GM12878 (cell line): ENCODE data around the gene GRIK2. TPM values are rescaled to one million over a fixed set of nuclear protein-coding genes. Genes with fewer than 3 reads are reported as not detected.

Source experiments
- ATAC-seq: fragments of 200-7000 bp; cut with Tn5 transposase; 3 replicates; pipeline ENCODE4 v1.9.1; 2020; ENCODE audit warnings: mild to moderate bottlenecking, moderate library complexity
- BruUV-seq: library from RNA; stranded (reverse); fragments of 400-500 nt; replicated peaks from 2 replicates; lab custom pipeline; 2021; lab: Mats Ljungman, UMichigan
- CTCF ChIA-PET: fragments of 300-600 bp; sonication (Branson Sonifier 250); formaldehyde crosslinking; extraction: SDS; loops from one replicate; lab custom pipeline; 2021; ENCODE audit warnings: inconsistent platforms; lab: Yijun Ruan, JAX
- POLR2A ChIA-PET: fragments of 350-600 bp; formaldehyde crosslinking; extraction: SDS; loops from one replicate; lab custom pipeline; 2021; ENCODE audit warnings: inconsistent platforms; lab: Charles Lee
- RAD21 ChIA-PET: fragments of 300-600 bp; sonication (Branson Sonifier 250); formaldehyde crosslinking; loops from one replicate; lab custom pipeline; 2023; ENCODE audit warnings: antibody characterized with exemption; ENCODE audit not compliant: unreplicated experiment; lab: Charles Lee
- SMC1A ChIA-PET: fragments of 300-600 bp; sonication (Branson Sonifier 250); formaldehyde crosslinking; loops from one replicate; lab custom pipeline; 2023; ENCODE audit not compliant: unreplicated experiment, uncharacterized antibody; lab: Charles Lee
- DNase-seq: peaks from one replicate; pipeline ENCODE4 v3.0.0-alpha.2; 2011; ENCODE audit warnings: low read depth, low spot score
- FAIRE-seq: peaks from 3 replicates; lab custom pipeline; 2011; peaks lifted over from hg19 to GRCh38; lab: Jason Lieb, UNC
- H2AFZ ChIP-seq: 2 replicates; pipeline ENCODE4 v1.6.0; 2011; ENCODE audit warnings: low read depth, low read length, control low read depth; ENCODE audit not compliant: control insufficient read depth
- H3K27ac ChIP-seq: 2 replicates; pipeline ENCODE4 v1.5.1; 2011; ENCODE audit warnings: control low read depth; ENCODE audit not compliant: control insufficient read depth, insufficient read depth
- H3K27me3 ChIP-seq, 2 experiments: replicated peaks in 1 of 2; 2 replicates each; pipeline versions ENCODE4 v1.6.0 to v1.6.1; 2011; ENCODE audit warnings: low read length in 1 of 2; ENCODE audit not compliant: control insufficient read depth in 2 of 2, insufficient read depth in 2 of 2
- H3K36me3 ChIP-seq, 2 experiments: 2 replicates each; pipeline ENCODE4 v1.5.1; 2011; ENCODE audit warnings: low read length in 1 of 2; ENCODE audit not compliant: control insufficient read depth in 2 of 2, insufficient read depth in 2 of 2
- H3K4me1 ChIP-seq: 2 replicates; pipeline ENCODE4 v1.6.1; 2011; ENCODE audit warnings: mild to moderate bottlenecking, low read length, moderate library complexity, mixed read lengths; ENCODE audit not compliant: control insufficient read depth, insufficient read depth
- H3K4me2 ChIP-seq: 2 replicates; pipeline ENCODE4 v1.6.0; 2011; ENCODE audit warnings: control low read depth; ENCODE audit not compliant: control insufficient read depth, insufficient read depth
- H3K4me3 ChIP-seq: fragments of 200-600 bp; sonication (generic); 2 replicates; pipeline ENCODE4 v1.5.1; 2016
- H3K79me2 ChIP-seq: 2 replicates; pipeline ENCODE4 v1.6.0; 2011; ENCODE audit warnings: low read length; ENCODE audit not compliant: control insufficient read depth, insufficient read depth
- H3K9ac ChIP-seq: 2 replicates; pipeline ENCODE4 v1.8.0; 2011; ENCODE audit warnings: low read length, control low read depth, mixed read lengths; ENCODE audit not compliant: control insufficient read depth, insufficient read depth
- H3K9me3 ChIP-seq: replicated peaks from 3 replicates; pipeline ENCODE4 v1.5.1; 2011; ENCODE audit warnings: mild to moderate bottlenecking, low read length; ENCODE audit not compliant: control insufficient read depth, insufficient read depth
- H4K20me1 ChIP-seq: 2 replicates; pipeline ENCODE4 v1.6.0; 2011; ENCODE audit not compliant: control insufficient read depth, insufficient read depth
- BRCA1 ChIP-seq: IDR thresholded peaks from 2 replicates; pipeline ENCODE4 v1.6.1; 2011; ENCODE audit warnings: low read depth, low read length, improper control_type of control experiment
- CBX3 ChIP-seq: fragments of 200-600 bp; sonication (generic); IDR thresholded peaks from 2 replicates; pipeline ENCODE4 v1.6.1; 2016; ENCODE audit warnings: low read depth, borderline replicate concordance
- CEBPB ChIP-seq, 2 experiments: fragments of 150-350 bp in 1 of 2; IDR thresholded peaks; 2 replicates each; pipeline ENCODE4 v1.6.1; 2012 to 2014; ENCODE audit warnings: low read depth in 2 of 2, low read length in 2 of 2, borderline replicate concordance in 1 of 2, inconsistent platforms in 1 of 2
- FOXM1 ChIP-seq: IDR thresholded peaks from 2 replicates; pipeline ENCODE4 v1.6.1; 2012; ENCODE audit warnings: low read depth, mild to moderate bottlenecking, inconsistent platforms, low read length, moderate library complexity
- KAT2A ChIP-seq: conservative IDR thresholded peaks from 2 replicates; pipeline ENCODE4 v1.6.1; 2011; ENCODE audit warnings: low read depth, low read length; ENCODE audit not compliant: control insufficient read depth
- MTA2 ChIP-seq: fragments of 450-650 bp; IDR thresholded peaks from 2 replicates; pipeline ENCODE4 v1.6.1; 2016; ENCODE audit warnings: low read depth, mild to moderate bottlenecking, moderate library complexity
- NFIC ChIP-seq: IDR thresholded peaks from 2 replicates; pipeline ENCODE4 v1.6.1; 2012; ENCODE audit warnings: low read depth, mild to moderate bottlenecking, inconsistent platforms, low read length, moderate library complexity
- NR2C2 ChIP-seq: IDR thresholded peaks from 2 replicates; pipeline ENCODE4 v1.6.1; 2011; ENCODE audit warnings: borderline replicate concordance, low read depth; ENCODE audit not compliant: control insufficient read depth, insufficient read length
- NRF1 ChIP-seq: conservative IDR thresholded peaks from 2 replicates; pipeline ENCODE4 v1.6.1; 2011; ENCODE audit warnings: mild to moderate bottlenecking, low read depth, low read length, improper control_type of control experiment
- POU2F2 ChIP-seq: IDR thresholded peaks from 3 replicates; pipeline ENCODE4 v1.6.1; 2011; ENCODE audit warnings: low read depth, mild to moderate bottlenecking, low read length, borderline replicate concordance
- RAD51 ChIP-seq: fragments of 450-650 bp; IDR thresholded peaks from 2 replicates; pipeline ENCODE4 v1.6.1; 2016; ENCODE audit warnings: moderate library complexity, mild to moderate bottlenecking, inconsistent platforms
- RELA ChIP-seq: fragments of 450-650 bp; IDR thresholded peaks from 2 replicates; pipeline ENCODE4 v1.8.0; 2014; ENCODE audit warnings: borderline replicate concordance; ENCODE audit not compliant: partially characterized antibody
- SMC3 ChIP-seq: IDR thresholded peaks from 2 replicates; pipeline ENCODE4 v1.6.1; 2011; ENCODE audit warnings: low read length, improper control_type of control experiment, borderline replicate concordance
- SPI1 ChIP-seq: IDR thresholded peaks from 2 replicates; pipeline ENCODE4 v1.6.1; 2011; ENCODE audit warnings: low read depth, mild to moderate bottlenecking, low read length, moderate library complexity, borderline replicate concordance; ENCODE audit not compliant: insufficient read depth
- YBX1 ChIP-seq: fragments of 450-650 bp; IDR thresholded peaks from 2 replicates; pipeline ENCODE4 v1.6.1; 2016; ENCODE audit warnings: antibody characterized with exemption
- ZNF622 ChIP-seq: fragments of 450-650 bp; IDR thresholded peaks from 2 replicates; pipeline ENCODE4 v1.6.1; 2017; ENCODE audit warnings: mild to moderate bottlenecking, inconsistent platforms
- WGBS: methylation state at CpG from one replicate; pipeline ENCODE4 v1.1.6; 2016; ENCODE audit warnings: low lambda C conversion rate; ENCODE audit not compliant: insufficient replicate concordance, insufficient coverage; ENCODE audit errors: missing lambda C conversion rate; 5-methylcytosine and 5-hydroxymethylcytosine counted together
- in situ Hi-C: fragments of 300-500 bp; cut with MboI; formaldehyde crosslinking; loops from 9 replicates; pipeline ENCODE4 v1.14.3; 2018; ENCODE audit warnings: mixed read lengths
- intact Hi-C: fragments of 100-400 bp; cut with micrococcal nuclease; formaldehyde crosslinking; loops from one replicate; pipeline ENCODE4 v1.14.2; 2022; ENCODE audit not compliant: unreplicated experiment
- polyA plus RNA-seq, 11 experiments: library from polyadenylated mRNA; depleted of rRNA in 4 of 11; unstranded in 6 of 11; stranded (reverse) in 5 of 11; fragments of >200 nt; fragmentation: Nextera tagmentation in 4 of 11; fragmentation: Illumina TruSeq in 1 of 11; extraction: Ambion mirVana in 4 of 11; extraction: Trizol in 1 of 11; gene quantifications; 1 replicate in 1 of 11; 2 replicates in 10 of 11; pipeline versions ENCODE4 v1.2.1 to v1.2.3, GENCODE V29; 2011 to 2016; ENCODE audit warnings: inconsistent platforms in 2 of 11, missing spikeins in 2 of 11, low read depth in 1 of 11
- total RNA-seq, 4 experiments: library from RNA; depleted of rRNA in 3 of 4; stranded (reverse); fragments of >200 nt in 3 of 4; fragmentation: Illumina TruSeq in 1 of 4; extraction: Trizol in 1 of 4; gene quantifications; 2 replicates each; pipeline versions ENCODE4 v1.2.1 to v1.2.3, GENCODE V29; 2013 to 2021
- TF ChIP-seq, protein P1 (sequence below): IDR thresholded peaks from 2 replicates; pipeline ENCODE4 v1.6.1; 2012; ENCODE audit warnings: low read length, inconsistent platforms
- TF ChIP-seq, protein P2 (sequence below): fragments of 450-650 bp; IDR thresholded peaks from 2 replicates; pipeline ENCODE4 v1.6.1; 2014; ENCODE audit warnings: mild to moderate bottlenecking
- TF ChIP-seq, protein P3 (sequence below): fragments of 450-650 bp; IDR thresholded peaks from 2 replicates; pipeline ENCODE4 v1.6.1; 2016; ENCODE audit warnings: mild to moderate bottlenecking, moderate library complexity, borderline replicate concordance

Gene GRIK2
- total and polyA plus RNA-seq, 10 of the 15 experiments (the other 5 are each of a cell fraction or from before 2014, with no cell fraction given) = not detected

DNA sequence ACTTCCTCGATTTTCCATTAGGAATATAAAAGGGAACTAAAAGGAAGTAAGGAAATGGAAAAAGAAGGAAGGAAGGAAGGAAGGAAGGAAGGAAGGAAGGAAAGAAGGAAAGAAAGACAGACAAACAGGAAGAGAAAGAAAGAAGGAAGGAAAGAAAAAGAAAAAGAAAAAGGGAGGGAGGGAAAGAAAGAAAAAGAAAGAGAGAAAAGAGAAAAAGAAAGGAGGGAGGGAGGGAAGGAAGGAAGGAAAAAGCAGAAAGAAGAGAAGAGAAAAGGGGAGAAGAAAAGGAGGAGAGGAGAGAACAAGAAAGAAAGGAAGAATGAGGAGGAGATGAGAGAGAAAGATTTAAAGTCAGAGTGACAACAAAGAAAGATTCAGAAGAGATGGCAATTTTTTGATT lies 724.5 kb downstream of the GRIK2 start:
- SMC1A ChIA-PET = no interaction called here
- Histone ChIP-seq H3K27me3 (no peaks in the 10 kb centered on the region), H3K9ac (no peak overlapping the region), H3K36me3 (no peaks in the 10 kb centered on the region), H3K79me2 (no peaks in the 10 kb centered on the region), H2AFZ (no peak overlapping the region), H3K27ac (no peak overlapping the region), H3K4me3 (no peak overlapping the region), H4K20me1 (no peaks in the 10 kb centered on the region), H3K9me3 (no peaks in the 10 kb centered on the region), H3K4me1 (no peaks in the 10 kb centered on the region), H3K4me2 (no peak overlapping the region)
- ATAC-seq (no peak), FAIRE-seq (no peak), DNase-seq (no peak)
- TF ChIP-seq MTA2 (no peak), SPI1 (no peak), RAD51 (no peak), NR2C2 (no peak), YBX1 (no peak), BRCA1 (no peak), NRF1 (no peak), POU2F2 (no peak), RELA (no peak), NFIC (no peak), ZNF622 (no peak), SMC3 (no peak), FOXM1 (no peak), CEBPB (IDR thresholded peaks at IDR 0.05; ENCODE audit: borderline replicate concordance in 1 of 2, low read depth in 2 of 2, low read length in 2 of 2) (no peak), CBX3 (no peak), KAT2A (no peak)
- TF ChIP-seq, protein P1, sequence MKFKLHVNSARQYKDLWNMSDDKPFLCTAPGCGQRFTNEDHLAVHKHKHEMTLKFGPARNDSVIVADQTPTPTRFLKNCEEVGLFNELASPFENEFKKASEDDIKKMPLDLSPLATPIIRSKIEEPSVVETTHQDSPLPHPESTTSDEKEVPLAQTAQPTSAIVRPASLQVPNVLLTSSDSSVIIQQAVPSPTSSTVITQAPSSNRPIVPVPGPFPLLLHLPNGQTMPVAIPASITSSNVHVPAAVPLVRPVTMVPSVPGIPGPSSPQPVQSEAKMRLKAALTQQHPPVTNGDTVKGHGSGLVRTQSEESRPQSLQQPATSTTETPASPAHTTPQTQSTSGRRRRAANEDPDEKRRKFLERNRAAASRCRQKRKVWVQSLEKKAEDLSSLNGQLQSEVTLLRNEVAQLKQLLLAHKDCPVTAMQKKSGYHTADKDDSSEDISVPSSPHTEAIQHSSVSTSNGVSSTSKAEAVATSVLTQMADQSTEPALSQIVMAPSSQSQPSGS = no peak
- TF ChIP-seq, protein P2, sequence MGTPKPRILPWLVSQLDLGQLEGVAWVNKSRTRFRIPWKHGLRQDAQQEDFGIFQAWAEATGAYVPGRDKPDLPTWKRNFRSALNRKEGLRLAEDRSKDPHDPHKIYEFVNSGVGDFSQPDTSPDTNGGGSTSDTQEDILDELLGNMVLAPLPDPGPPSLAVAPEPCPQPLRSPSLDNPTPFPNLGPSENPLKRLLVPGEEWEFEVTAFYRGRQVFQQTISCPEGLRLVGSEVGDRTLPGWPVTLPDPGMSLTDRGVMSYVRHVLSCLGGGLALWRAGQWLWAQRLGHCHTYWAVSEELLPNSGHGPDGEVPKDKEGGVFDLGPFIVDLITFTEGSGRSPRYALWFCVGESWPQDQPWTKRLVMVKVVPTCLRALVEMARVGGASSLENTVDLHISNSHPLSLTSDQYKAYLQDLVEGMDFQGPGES = no peak
- TF ChIP-seq, protein P3, sequence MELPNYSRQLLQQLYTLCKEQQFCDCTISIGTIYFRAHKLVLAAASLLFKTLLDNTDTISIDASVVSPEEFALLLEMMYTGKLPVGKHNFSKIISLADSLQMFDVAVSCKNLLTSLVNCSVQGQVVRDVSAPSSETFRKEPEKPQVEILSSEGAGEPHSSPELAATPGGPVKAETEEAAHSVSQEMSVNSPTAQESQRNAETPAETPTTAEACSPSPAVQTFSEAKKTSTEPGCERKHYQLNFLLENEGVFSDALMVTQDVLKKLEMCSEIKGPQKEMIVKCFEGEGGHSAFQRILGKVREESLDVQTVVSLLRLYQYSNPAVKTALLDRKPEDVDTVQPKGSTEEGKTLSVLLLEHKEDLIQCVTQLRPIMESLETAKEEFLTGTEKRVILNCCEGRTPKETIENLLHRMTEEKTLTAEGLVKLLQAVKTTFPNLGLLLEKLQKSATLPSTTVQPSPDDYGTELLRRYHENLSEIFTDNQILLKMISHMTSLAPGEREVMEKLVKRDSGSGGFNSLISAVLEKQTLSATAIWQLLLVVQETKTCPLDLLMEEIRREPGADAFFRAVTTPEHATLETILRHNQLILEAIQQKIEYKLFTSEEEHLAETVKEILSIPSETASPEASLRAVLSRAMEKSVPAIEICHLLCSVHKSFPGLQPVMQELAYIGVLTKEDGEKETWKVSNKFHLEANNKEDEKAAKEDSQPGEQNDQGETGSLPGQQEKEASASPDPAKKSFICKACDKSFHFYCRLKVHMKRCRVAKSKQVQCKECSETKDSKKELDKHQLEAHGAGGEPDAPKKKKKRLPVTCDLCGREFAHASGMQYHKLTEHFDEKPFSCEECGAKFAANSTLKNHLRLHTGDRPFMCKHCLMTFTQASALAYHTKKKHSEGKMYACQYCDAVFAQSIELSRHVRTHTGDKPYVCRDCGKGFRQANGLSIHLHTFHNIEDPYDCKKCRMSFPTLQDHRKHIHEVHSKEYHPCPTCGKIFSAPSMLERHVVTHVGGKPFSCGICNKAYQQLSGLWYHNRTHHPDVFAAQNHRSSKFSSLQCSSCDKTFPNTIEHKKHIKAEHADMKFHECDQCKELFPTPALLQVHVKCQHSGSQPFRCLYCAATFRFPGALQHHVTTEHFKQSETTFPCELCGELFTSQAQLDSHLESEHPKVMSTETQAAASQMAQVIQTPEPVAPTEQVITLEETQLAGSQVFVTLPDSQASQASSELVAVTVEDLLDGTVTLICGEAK = no peak
- in situ Hi-C loops = no loop called here
- RAD21 ChIA-PET = no interaction called here
- POLR2A ChIA-PET = no interaction called here
- 4% methylated on average over 1 of the region's 1 CpG for WGBS
- intact Hi-C loops = loop anchor here (10.0 kb wide), 1 partner anchor 1007 kb away; no protein-coding TSS in a partner anchor
- BruUV-seq = no TSS peak
- CTCF ChIA-PET = no interaction called here
